SH-SY5Y (cell line): ENCODE measurements around the gene WDR91.

Experiments
- GATA2 ChIP-seq: IDR thresholded peaks from 2 replicates; pipeline ENCODE4 v1.6.1; 2011; ENCODE audit warnings: mild to moderate bottlenecking, low read depth, low read length
- GATA3 ChIP-seq: IDR thresholded peaks from 2 replicates; pipeline ENCODE4 v1.6.1; 2011; ENCODE audit warnings: low read depth, mild to moderate bottlenecking, low read length, moderate library complexity

GRCh38 chr7:135239263-135239662 is 27.9 kb upstream of the WDR91 start:
- TF ChIP-seq GATA2 (no peak), GATA3 (no peak)
